ENCODE results near the gene POLH. TPM values are rescaled to one million over a fixed set of nuclear protein-coding genes. Genes with fewer than 3 reads are reported as not detected.
"Not testable (repeated sequence)": the region's sequence is repeated elsewhere in the genome, so short reads cannot be mapped to it uniquely, and the experiment has no call there.

Gene POLH
- total RNA-seq, 4 donors from 2014 or later: 14.8 to 19.5 (median 15.2) TPM

GRCh38 chr6:43544461-43544860, 31.5 kb upstream of the POLH start:
- no peaks in the 10 kb centered on the region for H3K9me3 ChIP-seq
- WGBS, 2 donors: 74 to 80% methylated on average over 4 of the region's 4 CpGs
- no peaks in the 10 kb centered on the region for H3K27me3 ChIP-seq
- DNase-seq: no peak
- H3K4me1 ChIP-seq: no peaks in the 10 kb centered on the region
- no peak overlapping the region for H3K4me3 ChIP-seq (replicated peaks in 1 of 3)
- peaks cover 37 to 46% of the 10 kb centered on the region in 2 donors for H3K36me3 ChIP-seq
- no peak for TF ChIP-seq POLR2A (IDR thresholded peaks at IDR 0.05)
- TF ChIP-seq, protein P1, sequence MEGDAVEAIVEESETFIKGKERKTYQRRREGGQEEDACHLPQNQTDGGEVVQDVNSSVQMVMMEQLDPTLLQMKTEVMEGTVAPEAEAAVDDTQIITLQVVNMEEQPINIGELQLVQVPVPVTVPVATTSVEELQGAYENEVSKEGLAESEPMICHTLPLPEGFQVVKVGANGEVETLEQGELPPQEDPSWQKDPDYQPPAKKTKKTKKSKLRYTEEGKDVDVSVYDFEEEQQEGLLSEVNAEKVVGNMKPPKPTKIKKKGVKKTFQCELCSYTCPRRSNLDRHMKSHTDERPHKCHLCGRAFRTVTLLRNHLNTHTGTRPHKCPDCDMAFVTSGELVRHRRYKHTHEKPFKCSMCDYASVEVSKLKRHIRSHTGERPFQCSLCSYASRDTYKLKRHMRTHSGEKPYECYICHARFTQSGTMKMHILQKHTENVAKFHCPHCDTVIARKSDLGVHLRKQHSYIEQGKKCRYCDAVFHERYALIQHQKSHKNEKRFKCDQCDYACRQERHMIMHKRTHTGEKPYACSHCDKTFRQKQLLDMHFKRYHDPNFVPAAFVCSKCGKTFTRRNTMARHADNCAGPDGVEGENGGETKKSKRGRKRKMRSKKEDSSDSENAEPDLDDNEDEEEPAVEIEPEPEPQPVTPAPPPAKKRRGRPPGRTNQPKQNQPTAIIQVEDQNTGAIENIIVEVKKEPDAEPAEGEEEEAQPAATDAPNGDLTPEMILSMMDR (IDR thresholded peaks at IDR 0.05): no peak
- intact Hi-C loops (cut with DNase I): no loop called here
- no peak overlapping the region for H3K27ac ChIP-seq

- Histone ChIP-seq H3K4me3 (replicated peaks in 1 of 3) (no peak overlapping the region), H3K27ac (no peak overlapping the region), H3K4me1 (no peaks in the 10 kb centered on the region), H3K27me3 (no peaks in the 10 kb centered on the region), H3K9me3 (no peaks in the 10 kb centered on the region), H3K36me3 (peaks cover 46 to 66% of the 10 kb centered on the region in 2 donors)
- TF ChIP-seq POLR2A (IDR thresholded peaks at IDR 0.05): no peak
- TF ChIP-seq, protein P1 (IDR thresholded peaks at IDR 0.05): no peak
- 90 to 92% methylated on average over 3 of the region's 3 CpGs for WGBS, 2 donors
- intact Hi-C loops (cut with DNase I): no loop called here
- DNase-seq: no peak
Measured at GRCh38 chr6:43547222-43547621, 28.8 kb upstream of the POLH start.

- not testable (repeated sequence) for H3K4me3 ChIP-seq (replicated peaks in 1 of 3)
Measured at GRCh38 chr6:43557620-43558019, 18.4 kb upstream of the POLH start.

GRCh38 chr6:43559328-43559727, 16.7 kb upstream of the POLH start:
- Histone ChIP-seq H3K27me3 (no peaks in the 10 kb centered on the region), H3K4me3 (replicated peaks in 1 of 3) (no peak overlapping the region), H3K36me3 (peaks cover 41 to 75% of the 10 kb centered on the region in 2 donors), H3K9me3 (no peaks in the 10 kb centered on the region), H3K27ac (no peak overlapping the region), H3K4me1 (no peaks in the 10 kb centered on the region)
- DNase-seq: no peak
- TF ChIP-seq, protein P1 (IDR thresholded peaks at IDR 0.05): no peak
- TF ChIP-seq POLR2A (IDR thresholded peaks at IDR 0.05): no peak
- intact Hi-C loops (cut with DNase I): no loop called here

More at GRCh38 chr6:43557620-43558019, 18.4 kb upstream of the POLH start:
- DNase-seq; H3K27me3 ChIP-seq; H3K27ac ChIP-seq; H3K4me1 ChIP-seq; intact Hi-C loops (cut with DNase I); H3K9me3 ChIP-seq: not testable (repeated sequence)
- 93 to 97% methylated on average over 7 of the region's 7 CpGs for WGBS, 2 donors
- peaks cover 47 to 74% of the 10 kb centered on the region in 2 donors for H3K36me3 ChIP-seq

- Histone ChIP-seq H3K4me3 (replicated peaks in 1 of 3) (no peak overlapping the region), H3K9me3 (no peaks in the 10 kb centered on the region), H3K4me1 (peaks cover 18 to 19% of the 10 kb centered on the region in 2 donors), H3K36me3 (peaks cover 14 to 26% of the 10 kb centered on the region in 2 donors), H3K27ac (peak overlapping the region; percentile 62 to 87 (median 64)), H3K27me3 (no peaks in the 10 kb centered on the region)
- 56 to 58% methylated on average over 5 of the region's 5 CpGs for WGBS, 2 donors
- intact Hi-C loops (cut with DNase I): loop anchor here (5.0 kb wide), 1 partner anchor 49 kb away; no protein-coding TSS in a partner anchor
- peak in 1 of 2 donors; percentile 15 for DNase-seq
- TF ChIP-seq POLR2A (IDR thresholded peaks at IDR 0.05): no peak
- TF ChIP-seq, protein P1 (IDR thresholded peaks at IDR 0.05): no peak
Measured at GRCh38 chr6:43570876-43571441, 5.0 kb upstream of the POLH start.
